ENCODE results near the gene BIRC2.

BIRC2 gene

DNA sequence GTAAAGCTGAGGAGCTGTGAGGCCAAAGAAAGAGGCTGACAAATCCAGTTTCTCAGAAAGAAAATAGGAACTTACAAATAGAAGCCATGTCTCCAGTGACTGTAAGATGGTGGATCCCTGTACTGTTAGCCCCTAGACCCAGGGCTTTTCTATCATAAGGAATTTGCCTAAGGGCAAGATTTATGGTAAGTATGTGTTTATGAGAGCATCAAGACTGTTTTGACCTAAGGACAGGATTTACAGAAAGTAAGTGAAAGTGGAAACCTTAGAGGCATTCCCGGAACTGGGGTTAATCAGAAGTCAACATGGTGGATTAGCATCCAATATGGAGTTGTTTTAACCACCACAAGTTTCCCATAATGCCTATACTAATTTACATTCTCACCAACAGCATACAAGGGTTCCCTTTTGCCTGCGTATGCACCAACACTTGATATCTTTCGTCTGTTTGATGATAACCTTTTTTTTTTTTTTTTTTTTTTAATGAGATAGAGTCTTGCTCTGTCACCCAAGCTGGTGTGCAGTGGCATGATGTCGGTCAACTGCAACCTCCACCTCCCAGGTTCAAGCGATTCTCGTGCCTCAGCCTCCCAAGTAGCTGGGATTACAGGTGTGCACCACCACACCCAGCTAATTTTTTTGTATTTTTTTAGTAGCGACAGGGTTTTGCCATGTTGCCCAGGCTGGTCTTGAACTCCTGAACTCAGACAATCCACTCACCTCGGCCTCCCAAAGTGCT, 40.2 kb downstream of the BIRC2 start:
- H3K27ac ChIP-seq (ENCODE audit: low read depth, low read length) = no peak overlapping the region
- H3K4me1 ChIP-seq (ENCODE audit: control insufficient read depth, insufficient read depth, low read length, unreplicated experiment) = no peaks in the 10 kb centered on the region
- H2AFZ ChIP-seq (ENCODE audit: low read length, unreplicated experiment) = no peak overlapping the region
- peaks cover 18% of the 10 kb centered on the region for H3K36me3 ChIP-seq (ENCODE audit: insufficient read depth, low read length)
- H3K27me3 ChIP-seq (ENCODE audit: insufficient read depth, low read length) = no peaks in the 10 kb centered on the region
- peaks cover 11% of the 10 kb centered on the region for H3K79me2 ChIP-seq (ENCODE audit: control insufficient read depth, insufficient read depth, low read length, unreplicated experiment)
- H3K4me3 ChIP-seq (ENCODE audit: low read depth, low read length) = no peak overlapping the region

DNA sequence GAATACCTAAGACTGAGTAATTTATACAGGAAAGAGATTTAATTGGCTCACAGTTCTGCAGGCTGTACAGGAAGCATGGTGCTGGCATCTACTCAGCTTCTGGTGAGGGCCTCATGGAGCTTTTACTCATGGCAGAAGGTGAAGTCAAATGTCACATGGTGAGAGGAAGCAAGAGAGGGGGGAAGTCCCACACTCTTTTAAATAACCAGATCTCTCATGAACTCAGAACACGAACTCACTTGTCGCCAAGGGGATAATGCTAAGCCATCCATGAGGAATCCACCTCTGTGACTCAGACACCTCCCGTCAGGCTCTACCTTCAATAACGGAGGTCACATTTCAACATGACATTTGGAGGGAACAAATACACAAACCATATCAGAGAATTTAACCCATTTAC, 42.2 kb downstream of the BIRC2 start:
- H3K79me2 ChIP-seq (ENCODE audit: control insufficient read depth, insufficient read depth, low read length, unreplicated experiment) = peaks cover 9% of the 10 kb centered on the region
- no peak overlapping the region for H3K27ac ChIP-seq (ENCODE audit: low read depth, low read length)
- peaks cover 18% of the 10 kb centered on the region for H3K36me3 ChIP-seq (ENCODE audit: insufficient read depth, low read length)
- H3K27me3 ChIP-seq (ENCODE audit: insufficient read depth, low read length) = no peaks in the 10 kb centered on the region
- no peak overlapping the region for H2AFZ ChIP-seq (ENCODE audit: low read length, unreplicated experiment)
- H3K4me1 ChIP-seq (ENCODE audit: control insufficient read depth, insufficient read depth, low read length, unreplicated experiment) = no peaks in the 10 kb centered on the region
- no peak overlapping the region for H3K4me3 ChIP-seq (ENCODE audit: low read depth, low read length)

DNA sequence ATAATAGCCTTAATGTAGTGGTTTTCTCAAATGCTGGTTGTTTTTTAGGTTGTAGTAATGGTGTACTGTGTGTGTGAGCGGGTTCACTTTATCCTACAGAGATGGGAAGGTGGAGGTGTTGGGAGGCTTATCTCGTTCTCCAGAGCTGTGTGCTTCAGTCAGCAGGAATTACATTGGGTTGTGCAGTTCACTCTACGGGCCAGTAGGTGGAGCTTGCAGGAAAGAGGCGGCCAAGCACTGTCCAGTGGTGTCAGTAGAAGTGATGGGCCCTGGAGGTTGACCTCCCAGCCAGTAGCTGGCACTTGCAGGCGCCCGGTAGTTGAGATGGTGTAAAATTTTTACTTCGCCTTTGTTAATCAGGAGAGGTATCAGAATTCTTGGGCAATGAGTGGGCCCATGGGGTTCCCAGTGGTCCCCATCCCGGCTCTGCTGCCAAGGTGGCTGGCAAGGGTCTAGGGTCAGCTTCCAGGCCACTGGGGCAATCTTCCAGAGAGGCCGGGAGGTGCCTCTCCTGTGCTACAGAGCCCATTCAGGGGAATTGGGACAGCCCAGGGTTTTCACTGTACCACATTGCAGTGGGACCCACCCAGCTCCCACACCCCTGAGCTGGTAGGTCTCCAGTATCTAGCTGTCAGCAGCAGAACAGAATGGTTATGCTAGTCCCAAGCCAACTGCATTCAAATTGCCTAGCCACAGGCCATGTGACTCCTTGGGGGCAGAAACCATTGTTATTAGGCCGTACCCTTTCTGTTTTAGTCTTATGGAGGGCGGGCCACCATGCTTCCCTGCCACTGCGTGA, 43.9 kb downstream of the BIRC2 start:
- H3K36me3 ChIP-seq (ENCODE audit: insufficient read depth, low read length) = peaks cover 18% of the 10 kb centered on the region
- H3K27me3 ChIP-seq (ENCODE audit: insufficient read depth, low read length) = no peaks in the 10 kb centered on the region
- peaks cover 12% of the 10 kb centered on the region for H3K79me2 ChIP-seq (ENCODE audit: control insufficient read depth, insufficient read depth, low read length, unreplicated experiment)
- no peaks in the 10 kb centered on the region for H3K4me1 ChIP-seq (ENCODE audit: control insufficient read depth, insufficient read depth, low read length, unreplicated experiment)
- no peak overlapping the region for H3K27ac ChIP-seq (ENCODE audit: low read depth, low read length)
- H2AFZ ChIP-seq (ENCODE audit: low read length, unreplicated experiment) = no peak overlapping the region
- H3K4me3 ChIP-seq (ENCODE audit: low read depth, low read length) = no peak overlapping the region

DNA sequence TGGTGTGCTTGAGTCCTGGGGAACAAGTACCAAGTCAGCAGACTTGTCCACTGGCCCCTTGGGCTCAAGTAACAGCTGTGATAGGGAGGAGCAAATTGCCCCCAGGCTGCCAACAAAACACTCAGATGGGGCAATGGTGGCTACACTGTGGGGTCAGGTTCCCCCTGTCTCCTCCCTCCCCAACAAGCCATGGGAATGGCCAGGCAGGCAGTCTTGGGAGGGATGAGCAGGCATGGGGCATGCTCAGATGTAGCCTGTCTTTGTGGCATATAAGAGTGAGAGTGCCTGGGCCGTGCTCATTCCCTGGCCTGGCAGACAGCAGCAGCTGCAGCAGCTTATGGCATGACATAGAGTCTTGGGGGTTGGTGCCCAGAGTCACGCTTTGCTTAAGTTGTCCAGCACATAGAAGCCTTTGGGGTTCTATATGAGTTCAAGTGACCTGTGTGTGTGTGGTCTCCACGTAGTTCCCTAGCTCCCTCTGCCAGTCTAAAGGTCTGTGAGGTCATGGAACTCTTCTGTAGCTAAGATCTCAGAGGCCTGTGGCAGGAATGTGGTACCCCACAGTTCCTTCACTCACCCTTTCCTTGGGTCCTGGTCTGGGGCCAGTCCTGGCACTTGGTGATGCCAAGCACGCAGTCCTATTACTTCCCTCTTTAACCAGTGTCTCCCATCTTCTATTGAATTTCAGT, 44.7 kb downstream of the BIRC2 start:
- Histone ChIP-seq H3K27me3 (ENCODE audit: insufficient read depth, low read length) (no peaks in the 10 kb centered on the region), H3K79me2 (ENCODE audit: control insufficient read depth, insufficient read depth, low read length, unreplicated experiment) (peaks cover 12% of the 10 kb centered on the region), H3K4me3 (ENCODE audit: low read depth, low read length) (no peak overlapping the region), H3K4me1 (ENCODE audit: control insufficient read depth, insufficient read depth, low read length, unreplicated experiment) (peaks cover under 1% of the 10 kb centered on the region), H3K27ac (ENCODE audit: low read depth, low read length) (no peak overlapping the region), H3K36me3 (ENCODE audit: insufficient read depth, low read length) (peaks cover 18% of the 10 kb centered on the region), H2AFZ (ENCODE audit: low read length, unreplicated experiment) (no peak overlapping the region)

DNA sequence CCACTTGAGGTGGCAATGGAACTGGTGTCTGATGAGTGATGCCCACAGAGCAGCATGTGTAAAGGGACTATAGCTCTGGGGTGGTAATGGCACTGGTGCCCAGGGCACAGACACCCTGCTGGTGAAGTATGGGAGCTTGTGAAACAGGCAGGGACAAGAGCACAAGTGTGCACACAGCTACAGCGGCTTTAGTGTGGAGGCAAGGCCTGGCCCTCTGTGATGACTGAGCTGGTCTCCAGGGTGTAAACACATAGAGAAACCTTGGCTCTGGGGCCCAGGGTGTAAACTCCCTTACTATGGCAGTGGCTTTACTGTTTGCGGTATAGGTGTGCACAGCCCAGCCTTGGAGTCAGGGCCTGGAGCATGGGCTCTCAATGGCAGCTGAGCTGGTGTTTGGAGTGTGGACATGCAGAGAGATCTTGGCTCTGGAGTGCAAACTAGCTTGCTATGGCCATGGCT, 46.3 kb downstream of the BIRC2 start:
- no peak overlapping the region for H3K4me3 ChIP-seq (ENCODE audit: low read depth, low read length)
- H3K4me1 ChIP-seq (ENCODE audit: control insufficient read depth, insufficient read depth, low read length, unreplicated experiment) = peaks cover 8% of the 10 kb centered on the region
- no peak overlapping the region for H2AFZ ChIP-seq (ENCODE audit: low read length, unreplicated experiment)
- H3K36me3 ChIP-seq (ENCODE audit: insufficient read depth, low read length) = peaks cover 5% of the 10 kb centered on the region
- peaks cover 14% of the 10 kb centered on the region for H3K79me2 ChIP-seq (ENCODE audit: control insufficient read depth, insufficient read depth, low read length, unreplicated experiment)
- no peaks in the 10 kb centered on the region for H3K27me3 ChIP-seq (ENCODE audit: insufficient read depth, low read length)
- H3K27ac ChIP-seq (ENCODE audit: low read depth, low read length) = no peak overlapping the region

DNA sequence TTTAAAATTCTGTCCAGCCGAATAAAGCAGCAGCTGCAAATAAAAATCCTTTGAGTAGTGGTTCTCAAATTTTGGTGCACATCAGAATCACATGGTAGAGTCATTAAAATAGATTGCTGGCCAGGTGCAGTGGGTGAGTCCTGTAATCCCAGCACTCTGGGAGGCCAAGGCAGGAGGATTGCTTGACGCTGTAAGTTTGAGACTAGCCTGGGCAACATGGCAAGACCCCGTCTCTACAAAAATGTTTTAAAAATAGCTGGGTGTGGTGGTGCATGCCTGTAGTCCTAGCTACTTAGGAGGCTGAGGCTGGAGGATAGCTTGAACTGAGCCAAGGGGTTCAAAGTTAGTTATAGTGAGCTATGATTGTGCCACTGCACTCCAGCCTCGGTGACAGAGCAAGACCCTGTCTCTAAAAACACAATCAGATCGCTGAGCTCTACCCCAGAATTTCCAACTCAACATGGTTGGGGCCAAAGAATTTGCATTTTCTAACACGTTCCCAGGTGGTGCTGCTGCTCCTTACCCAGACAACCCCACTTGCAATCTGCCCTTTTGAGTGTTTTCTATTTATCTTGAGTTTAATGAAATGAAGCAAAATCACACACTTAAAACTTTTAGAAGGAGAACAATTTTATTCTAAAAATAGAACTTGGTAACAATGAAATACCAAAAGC, 48.8 kb downstream of the BIRC2 start:
- Histone ChIP-seq H3K27me3 (ENCODE audit: insufficient read depth, low read length) (no peaks in the 10 kb centered on the region), H3K4me1 (ENCODE audit: control insufficient read depth, insufficient read depth, low read length, unreplicated experiment) (peaks cover 8% of the 10 kb centered on the region), H2AFZ (ENCODE audit: low read length, unreplicated experiment) (no peak overlapping the region), H3K27ac (ENCODE audit: low read depth, low read length) (no peak overlapping the region), H3K4me3 (ENCODE audit: low read depth, low read length) (no peak overlapping the region), H3K79me2 (ENCODE audit: control insufficient read depth, insufficient read depth, low read length, unreplicated experiment) (peaks cover 14% of the 10 kb centered on the region), H3K36me3 (ENCODE audit: insufficient read depth, low read length) (peaks cover 5% of the 10 kb centered on the region; the same call in 1 of the 2 replicates)

DNA sequence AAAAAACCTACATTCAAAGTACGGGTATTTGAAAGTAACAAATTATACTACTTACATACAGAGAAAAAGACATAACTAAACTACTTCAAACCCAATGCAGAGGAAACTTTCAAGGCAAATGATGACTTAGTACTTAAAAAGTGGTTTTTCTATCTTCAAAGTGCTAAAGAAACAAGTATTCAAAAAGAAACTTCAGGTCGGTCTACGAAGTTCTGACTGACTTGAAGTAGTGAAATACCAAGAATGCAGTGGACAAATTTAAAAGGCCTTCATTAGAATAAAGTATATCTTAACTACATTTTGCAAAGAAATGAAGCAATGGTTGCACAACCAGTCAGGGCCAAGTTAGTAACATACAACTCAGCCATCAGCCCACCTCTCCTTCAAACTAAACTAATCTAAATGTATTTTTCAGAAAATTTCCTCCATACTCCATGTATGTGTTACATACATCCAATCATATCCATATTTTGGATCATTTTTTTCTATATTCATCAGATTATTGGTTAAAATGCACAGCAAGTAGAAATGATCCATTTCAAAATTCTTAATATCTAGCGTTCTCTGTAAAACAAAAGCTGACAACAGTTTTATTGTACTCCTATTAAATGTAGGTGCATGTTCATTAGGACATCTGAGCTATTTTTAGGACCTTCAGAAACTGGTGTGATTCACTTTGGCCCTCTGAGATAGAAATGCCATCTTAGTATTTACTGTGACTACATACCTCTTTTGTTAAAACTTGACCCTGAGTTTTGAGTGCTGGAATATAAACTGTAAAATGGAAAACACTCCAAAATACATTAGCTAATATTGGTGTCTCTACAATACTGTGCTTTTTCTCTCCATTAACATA, 49.9 kb downstream of the BIRC2 start:
- H3K79me2 ChIP-seq (ENCODE audit: control insufficient read depth, insufficient read depth, low read length, unreplicated experiment) = peaks cover 6% of the 10 kb centered on the region
- H3K27me3 ChIP-seq (ENCODE audit: insufficient read depth, low read length) = no peaks in the 10 kb centered on the region
- H2AFZ ChIP-seq (ENCODE audit: low read length, unreplicated experiment) = no peak overlapping the region
- no peak overlapping the region for H3K27ac ChIP-seq (ENCODE audit: low read depth, low read length)
- H3K4me1 ChIP-seq (ENCODE audit: control insufficient read depth, insufficient read depth, low read length, unreplicated experiment) = peaks cover 8% of the 10 kb centered on the region
- peaks cover 11% of the 10 kb centered on the region; the same call in 1 of the 2 replicates for H3K36me3 ChIP-seq (ENCODE audit: insufficient read depth, low read length)
- H3K4me3 ChIP-seq (ENCODE audit: low read depth, low read length) = no peak overlapping the region

DNA sequence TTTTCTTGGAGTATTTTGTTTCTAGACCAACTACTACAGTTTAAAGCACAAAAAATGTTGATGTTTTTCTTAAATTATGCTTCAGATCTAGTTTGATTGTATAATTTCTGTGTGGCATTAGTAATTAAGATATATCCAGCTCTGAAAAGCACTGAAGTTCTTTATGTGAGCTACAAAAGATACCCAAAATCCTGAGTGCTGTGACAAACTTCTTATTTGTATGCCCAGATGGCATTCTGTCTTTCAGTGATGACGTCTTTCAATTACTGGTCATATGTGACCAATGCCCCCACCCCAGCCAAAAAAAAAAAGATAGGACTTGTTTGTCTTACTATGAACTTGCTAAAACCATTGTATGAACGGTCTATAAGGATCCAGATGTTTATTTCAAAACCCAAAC, 51.3 kb downstream of the BIRC2 start:
- no peak overlapping the region for H3K4me3 ChIP-seq (ENCODE audit: low read depth, low read length)
- H3K27ac ChIP-seq (ENCODE audit: low read depth, low read length) = no peak overlapping the region
- H3K36me3 ChIP-seq (ENCODE audit: insufficient read depth, low read length) = peaks cover 16% of the 10 kb centered on the region; the same call in 1 of the 2 replicates
- peaks cover 8% of the 10 kb centered on the region for H3K4me1 ChIP-seq (ENCODE audit: control insufficient read depth, insufficient read depth, low read length, unreplicated experiment)
- peaks cover 12% of the 10 kb centered on the region for H3K79me2 ChIP-seq (ENCODE audit: control insufficient read depth, insufficient read depth, low read length, unreplicated experiment)
- H2AFZ ChIP-seq (ENCODE audit: low read length, unreplicated experiment) = no peak overlapping the region
- no peaks in the 10 kb centered on the region for H3K27me3 ChIP-seq (ENCODE audit: insufficient read depth, low read length)

DNA sequence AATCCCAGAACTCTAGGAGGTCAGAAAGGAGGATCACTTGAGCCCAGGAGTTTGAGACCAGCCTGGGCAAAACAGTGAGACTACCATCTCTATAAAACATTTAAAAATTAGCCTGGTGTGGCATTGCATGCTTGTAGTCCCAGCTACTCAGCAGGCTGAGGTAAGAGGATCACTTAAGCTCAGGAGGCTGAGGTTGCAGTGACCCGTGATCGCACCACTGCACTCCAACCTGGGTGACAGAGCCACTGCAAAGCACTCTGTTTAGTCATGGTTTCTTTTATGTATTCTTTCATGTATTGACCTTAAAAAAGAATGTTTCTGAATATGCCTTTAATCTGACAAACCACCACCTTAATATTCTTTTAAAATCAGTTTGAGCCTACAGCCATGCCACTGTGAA, 52.2 kb downstream of the BIRC2 start:
- Histone ChIP-seq H2AFZ (ENCODE audit: low read length, unreplicated experiment) (no peak overlapping the region), H3K27ac (ENCODE audit: low read depth, low read length) (no peak overlapping the region), H3K27me3 (ENCODE audit: insufficient read depth, low read length) (no peaks in the 10 kb centered on the region), H3K4me1 (ENCODE audit: control insufficient read depth, insufficient read depth, low read length, unreplicated experiment) (peaks cover 8% of the 10 kb centered on the region), H3K36me3 (ENCODE audit: insufficient read depth, low read length) (peaks cover 19% of the 10 kb centered on the region), H3K79me2 (ENCODE audit: control insufficient read depth, insufficient read depth, low read length, unreplicated experiment) (peaks cover 15% of the 10 kb centered on the region), H3K4me3 (ENCODE audit: low read depth, low read length) (no peak overlapping the region)

Data from ACC112 (cell line).